Epithelial cell of proximal tubule (primary cell): ENCODE data around the gene GABPB2. TPM values are rescaled to one million over a fixed set of nuclear protein-coding genes. Genes with fewer than 3 reads are reported as not detected.

Source experiments
- DNase-seq: peaks from one replicate; pipeline ENCODE4 v3.0.0-alpha.2; 2011; ENCODE audit warnings: low read depth
- H3K4me3 ChIP-seq: 2 replicates; pipeline ENCODE4 v1.5.1; 2011; ENCODE audit warnings: low read depth, mild to moderate bottlenecking, low read length
- CTCF ChIP-seq: conservative IDR thresholded peaks from 2 replicates; pipeline ENCODE4 v1.5.1; 2012; ENCODE audit warnings: low read depth, mild to moderate bottlenecking, low read length
- total RNA-seq: library from RNA; depleted of rRNA; stranded (reverse); fragments of >200 nt; gene quantifications from 2 replicates; pipeline ENCODE4 v1.2.3, GENCODE V29; 2015

The GABPB2 gene
- total RNA-seq, 1 donor from 2014 or later: 5.4 TPM

- no peak for TF ChIP-seq CTCF
- no peak for DNase-seq
- no peak overlapping the region for H3K4me3 ChIP-seq
These were observed 88.2 kb downstream of the GABPB2 start for GRCh38 chr1:151158751-151159251.

GRCh38 chr1:151159373-151159772, 88.8 kb downstream of the GABPB2 start:
- no peak for DNase-seq
- no peak for TF ChIP-seq CTCF
- no peak overlapping the region for H3K4me3 ChIP-seq

- TF ChIP-seq CTCF: no peak
- no peak for DNase-seq
These were observed 94.2 kb downstream of the GABPB2 start for GRCh38 chr1:151164732-151165280.

GRCh38 chr1:151165281-151165737, 94.7 kb downstream of the GABPB2 start:
- peak overlapping the region; percentile 99 for H3K4me3 ChIP-seq
- no peak for TF ChIP-seq CTCF
- no peak for DNase-seq

More at GRCh38 chr1:151164732-151165280, 94.2 kb downstream of the GABPB2 start:
- peak overlapping the region; percentile 99 for H3K4me3 ChIP-seq

GRCh38 chr1:151165738-151166504, 95.4 kb downstream of the GABPB2 start, which contains the start of the genes LYSMD1 and SCNM1:
Gene LYSMD1 (minus strand): TSS chr1:151165902. CDS start chr1:151165258, 644 bp downstream.
Gene SCNM1 (plus strand): TSS chr1:151166144. CDS start chr1:151166153, 9 bp downstream.
- TF ChIP-seq CTCF: no peak
- peak; percentile 93 for DNase-seq
- peak within 1 kb of the TSS; percentile 99 for H3K4me3 ChIP-seq

- no peak for DNase-seq
- TF ChIP-seq CTCF: no peak
- peak overlapping the region; percentile 99 for H3K4me3 ChIP-seq
These were observed 96.0 kb downstream of the GABPB2 start for GRCh38 chr1:151166505-151166956.
